Aorta (tissue), 5 donors: ENCODE data around the gene AGPAT1. TPM values are rescaled to one million over a fixed set of nuclear protein-coding genes. Genes with fewer than 3 reads are reported as not detected.

Source experiments
- ATAC-seq: fragments of 200-7000 bp; cut with Tn5 transposase; one replicate; pipeline ENCODE4 v1.9.1; 2022; ENCODE audit warnings: moderate library complexity; ENCODE audit not compliant: low FRiP score
- DNase-seq, 2 donors: peaks; one replicate each; pipeline ENCODE4 v3.0.0-alpha.2; 2020
- H3K27ac ChIP-seq, 2 donors: one replicate each; pipeline ENCODE4 v1.5.1; 2013; ENCODE audit warnings: low read length in 2 of 2, mild to moderate bottlenecking in 2 of 2, moderate library complexity in 2 of 2, control low read depth in 1 of 2, inconsistent platforms in 1 of 2, low read depth in 1 of 2
- H3K27me3 ChIP-seq, 2 donors: one replicate each; pipeline ENCODE4 v1.6.1; 2013; ENCODE audit warnings: control low read depth in 1 of 2, low read length in 1 of 2, mild to moderate bottlenecking in 1 of 2, moderate library complexity in 1 of 2; ENCODE audit not compliant: insufficient read depth in 2 of 2, control insufficient read depth in 1 of 2
- H3K36me3 ChIP-seq, 2 donors: one replicate each; pipeline ENCODE4 v1.6.1; 2013; ENCODE audit warnings: control low read depth in 1 of 2, low read length in 1 of 2, mild to moderate bottlenecking in 1 of 2; ENCODE audit not compliant: insufficient read depth in 2 of 2, control insufficient read depth in 1 of 2
- H3K4me1 ChIP-seq, 2 donors: one replicate each; pipeline ENCODE4 v1.6.1; 2013; ENCODE audit warnings: low read length in 2 of 2, control low read depth in 1 of 2, mild to moderate bottlenecking in 1 of 2, moderate library complexity in 1 of 2; ENCODE audit not compliant: insufficient read depth in 2 of 2, control insufficient read depth in 1 of 2
- H3K4me3 ChIP-seq, 2 donors: one replicate each; pipeline ENCODE4 v1.5.1; 2013; ENCODE audit warnings: low read length in 2 of 2, control low read depth in 1 of 2, mild to moderate bottlenecking in 1 of 2
- H3K9me3 ChIP-seq: one replicate; pipeline ENCODE4 v1.6.1; 2013; ENCODE audit warnings: mild to moderate bottlenecking, low read length; ENCODE audit not compliant: control insufficient read depth
- WGBS, 2 donors: extraction: QIAGEN DNeasy Blood & Tissue Kit; methylation state at CpG; one replicate each; pipeline ENCODE4 v1.1.7; 2013; 5-methylcytosine and 5-hydroxymethylcytosine counted together
- intact Hi-C, 2 donors: fragments of 100-400 bp; cut with DNase I; formaldehyde crosslinking; loops; one replicate each; pipeline versions ENCODE4 v1.14.2 to v1.15.0; 2022
- polyA plus RNA-seq, 2 donors: library from polyadenylated mRNA; stranded (reverse); fragments of 200-250 nt; gene quantifications; one replicate each; pipeline ENCODE4 v1.2.3, GENCODE V29; 2013
- total RNA-seq, 2 donors: library from RNA; stranded (reverse); fragmentation: NEBNext Ultra II Directional; extraction: Animal tissue kit (Norgen Biotek cat#: 25700); gene quantifications; one replicate each; pipeline ENCODE4 v1.2.1, GENCODE V29; 2021
- donor health status: healthy with polysubstance abuse.
- donor health status: Bipolar disorder and iron deficiency.
- donor health status: DM: no; HTN: no; CAD: no.
- donor health status: DM: no; HTN: no; CAD: no.
- donor health status: DM: yes; HTN: yes; CAD: no.

The AGPAT1 gene
- total and polyA plus RNA-seq, 4 donors, result 36.2 to 54.8 (median 42.3) TPM

GRCh38 chr6:32163559-32164258 is 12.2 kb downstream of the AGPAT1 start:
- Histone ChIP-seq H3K27ac (no peak overlapping the region), H3K36me3 (peaks cover 0 to 4% of the 10 kb centered on the region in 2 donors)

GRCh38 chr6:32158052-32158451 is 17.8 kb downstream of the AGPAT1 start:
- intact Hi-C loops, result no loop called here
- DNase-seq (no peak), ATAC-seq (no peak)
- Histone ChIP-seq H3K9me3 (no peaks in the 10 kb centered on the region), H3K4me3 (no peak overlapping the region), H3K4me1 (peaks cover 0 to 3% of the 10 kb centered on the region in 2 donors), H3K27me3 (no peaks in the 10 kb centered on the region), H3K27ac (no peak overlapping the region), H3K36me3 (peaks cover 0 to 7% of the 10 kb centered on the region in 2 donors)

More at GRCh38 chr6:32163559-32164258, 12.2 kb downstream of the AGPAT1 start:
- no peak overlapping the region for H3K4me3 ChIP-seq
- WGBS, 2 donors, result 81 to 84% methylated on average over 7 of the region's 7 CpGs
- peak; percentile 17 to 35 for DNase-seq
- intact Hi-C loops, result no loop called here
- no peaks in the 10 kb centered on the region for H3K27me3 ChIP-seq
- H3K4me1 ChIP-seq, result no peaks in the 10 kb centered on the region
- ATAC-seq, result no peak
- H3K9me3 ChIP-seq, result no peaks in the 10 kb centered on the region

GRCh38 chr6:32156891-32157290 is 19.0 kb downstream of the AGPAT1 start:
- Histone ChIP-seq H3K27ac (no peak overlapping the region), H3K27me3 (no peaks in the 10 kb centered on the region), H3K4me3 (no peak overlapping the region), H3K4me1 (peaks cover 0 to 3% of the 10 kb centered on the region in 2 donors), H3K36me3 (peaks cover 0 to 5% of the 10 kb centered on the region in 2 donors), H3K9me3 (no peaks in the 10 kb centered on the region)
- DNase-seq (peak in 1 of 2 donors; percentile 3), ATAC-seq (no peak)
- WGBS, 2 donors, result 84 to 89% methylated on average over 9 of the region's 9 CpGs
- intact Hi-C loops, result no loop called here

- DNase-seq (peak; percentile 80 to 85), ATAC-seq (peak; percentile 75)
- Histone ChIP-seq H3K27me3 (no peaks in the 10 kb centered on the region), H3K27ac (peak overlapping the region; percentile 17 to 78), H3K4me1 (peaks cover 0 to 3% of the 10 kb centered on the region in 2 donors), H3K36me3 (peaks cover 0 to 5% of the 10 kb centered on the region in 2 donors), H3K9me3 (no peaks in the 10 kb centered on the region), H3K4me3 (peak overlapping the region; percentile 24 to 64)
- WGBS, 2 donors, result 4 to 7% methylated on average over 33 to 34 of the region's 34 CpGs
- intact Hi-C loops, result loop anchor here (1.0 to 2.0 kb wide), 4 partner anchors 22 to 36 kb away; partner anchors contain the start of genes AGPAT1 (in 1 of the 2) and FKBPL (in 1 of the 2)
Measured at GRCh38 chr6:32154514-32155161, 21.2 kb downstream of the AGPAT1 start.

GRCh38 chr6:32153564-32154513 is 22.0 kb downstream of the AGPAT1 start, which contains the start of gene PPT2:
TSS of gene PPT2 (plus strand) at chr6:32154141. CDS start at chr6:32154595, 454 bp downstream.
- Histone ChIP-seq H3K36me3 (peaks cover 0 to 5% of the 10 kb centered on the region in 2 donors), H3K9me3 (no peaks in the 10 kb centered on the region), H3K27ac (peak within 1 kb of the TSS; percentile 49 to 87), H3K4me3 (peak within 1 kb of the TSS; percentile 64 to 73), H3K4me1 (peaks cover 0 to 3% of the 10 kb centered on the region in 2 donors), H3K27me3 (no peaks in the 10 kb centered on the region)
- peak; percentile 95 to 96 for DNase-seq
- peak; percentile 93 for ATAC-seq
- 0% methylated on average over 52 of the region's 52 CpGs for WGBS, 2 donors
- intact Hi-C loops, result loop anchor here (1.0 to 2.0 kb wide), 4 partner anchors 23 to 35 kb away; partner anchors contain the start of genes AGPAT1 (in 1 of the 2) and FKBPL (in 1 of the 2)

- ATAC-seq, result peak; percentile 60
Measured at GRCh38 chr6:32152769-32153563, 22.9 kb downstream of the AGPAT1 start.

GRCh38 chr6:32151863-32152768 is 23.8 kb downstream of the AGPAT1 start, which contains the start of gene PRRT1:
TSS of gene PRRT1 (minus strand) at chr6:32151939. CDS start at chr6:32151827, 112 bp downstream.
- intact Hi-C loops, result no loop called here
- Histone ChIP-seq H3K27me3 (no peaks in the 10 kb centered on the region), H3K36me3 (no peaks in the 10 kb centered on the region), H3K4me3 (peak within 1 kb of the TSS; percentile 61 to 83), H3K27ac (peak within 1 kb of the TSS in 1 of 2 donors; percentile 18), H3K9me3 (no peaks in the 10 kb centered on the region), H3K4me1 (peaks cover 0 to 3% of the 10 kb centered on the region in 2 donors)
- DNase-seq (peak in 1 of 2 donors; percentile 49), ATAC-seq (no peak)
- 6 to 7% methylated on average over 12 to 20 of the region's 24 CpGs for WGBS, 2 donors

More at GRCh38 chr6:32152769-32153563, 22.9 kb downstream of the AGPAT1 start:
- peak; percentile 69 to 83 for DNase-seq
- Histone ChIP-seq H3K4me1 (peaks cover 0 to 3% of the 10 kb centered on the region in 2 donors), H3K9me3 (no peaks in the 10 kb centered on the region), H3K27me3 (no peaks in the 10 kb centered on the region), H3K27ac (peak overlapping the region; percentile 49 to 87), H3K4me3 (peak overlapping the region; percentile 61 to 73), H3K36me3 (peaks cover 0 to 3% of the 10 kb centered on the region in 2 donors)
- WGBS, 2 donors, result 6 to 9% methylated on average over 35 of the region's 35 CpGs
- intact Hi-C loops, result no loop called here
